Left lobe of liver (tissue), 2 donors: ENCODE data around the gene NFIA. TPM values are rescaled to one million over a fixed set of nuclear protein-coding genes. Genes with fewer than 3 reads are reported as not detected.

Source experiments
- ATAC-seq: fragments of 200-7000 bp; cut with Tn5 transposase; one replicate; pipeline ENCODE4 v1.9.1; 2020; ENCODE audit warnings: mild to moderate bottlenecking, moderate library complexity
- DNase-seq: peaks from one replicate; pipeline ENCODE4 v3.0.0-alpha.2; 2020; ENCODE audit warnings: low spot score
- total RNA-seq: library from RNA; stranded (reverse); gene quantifications from one replicate; pipeline ENCODE4 v1.2.1, GENCODE V29; 2021
- donor health status: DM: no; HTN: no; CAD: no; lungs with moderate emphysema.
- donor health status: DM: no; HTN: yes; CAD: no.

Gene NFIA
- total RNA-seq, 1 donor from 2014 or later = 69.9 TPM

DNA sequence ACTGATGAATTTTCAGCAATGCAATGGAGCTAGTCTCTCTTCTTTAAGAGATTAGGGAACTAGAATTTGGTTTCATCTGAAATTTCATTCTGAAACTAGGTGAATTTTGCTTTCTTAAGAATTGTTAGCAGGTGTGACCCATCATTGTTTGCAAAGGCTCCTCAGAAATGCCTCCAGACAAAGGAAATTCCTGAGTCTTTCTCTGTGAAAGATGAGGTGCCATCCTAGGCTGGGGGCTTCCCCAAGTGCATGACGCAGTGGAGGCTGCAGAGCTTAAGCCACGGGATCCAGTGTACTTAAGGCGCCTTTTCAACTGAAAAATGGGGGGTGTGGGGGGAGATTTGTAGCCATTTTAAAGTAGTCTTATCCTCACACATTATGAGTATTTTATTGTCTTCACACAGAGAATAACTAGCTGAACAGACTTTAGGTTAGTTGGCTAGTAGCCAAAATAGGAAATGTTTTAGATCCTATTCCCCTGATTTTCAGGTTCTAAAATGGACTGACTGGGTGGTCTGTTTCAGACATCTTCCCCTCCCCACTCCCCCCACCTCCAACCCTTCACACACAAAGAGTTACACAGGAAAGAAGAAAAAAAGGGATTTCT is 202.0 kb downstream of the NFIA start:
- ATAC-seq = no peak
- DNase-seq = no peak

DNA sequence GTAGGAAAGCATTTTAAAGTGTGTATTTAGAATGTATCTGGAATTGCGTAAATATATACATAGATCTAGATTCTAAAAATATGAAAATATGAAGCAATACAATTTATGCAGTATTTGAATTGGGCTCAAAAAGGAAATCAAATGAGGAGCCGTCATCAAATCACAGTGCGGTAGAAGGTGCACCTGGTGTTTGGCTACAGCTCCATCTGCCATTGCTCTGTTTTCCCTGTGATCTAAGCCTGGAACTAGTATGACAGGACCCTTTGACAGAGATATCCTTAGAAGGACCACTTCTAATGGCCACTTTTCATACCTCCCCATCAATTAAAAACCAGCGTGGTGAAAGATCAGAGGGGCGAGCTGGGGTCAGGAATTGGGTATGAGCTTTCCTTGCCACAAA is 202.6 kb downstream of the NFIA start:
- DNase-seq (no peak), ATAC-seq (no peak)

DNA sequence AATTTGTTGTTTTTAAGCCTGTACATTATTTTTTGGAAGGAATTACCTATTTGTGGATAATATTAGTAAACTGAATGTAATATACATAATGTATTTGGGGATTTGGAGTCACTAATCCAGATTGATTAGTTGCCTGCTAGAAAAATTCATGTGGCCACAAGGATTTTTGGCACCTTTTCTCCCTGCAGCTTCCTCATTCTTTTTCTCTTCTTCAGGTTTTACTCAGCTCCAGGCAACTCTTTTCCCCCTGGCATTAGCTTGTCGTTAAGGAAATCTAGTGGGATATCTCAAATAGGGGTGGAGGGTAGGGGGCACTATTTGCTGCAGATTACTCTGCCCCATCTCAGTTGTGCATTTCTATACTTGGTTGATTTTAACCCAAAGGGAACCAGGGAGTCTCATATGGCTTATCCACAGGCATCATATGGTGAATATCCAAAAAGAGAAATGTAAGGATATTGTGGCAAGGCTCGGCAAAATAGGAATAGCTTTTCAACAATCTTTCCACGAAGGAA is 203.1 kb downstream of the NFIA start:
- ATAC-seq = no peak
- DNase-seq = no peak

DNA sequence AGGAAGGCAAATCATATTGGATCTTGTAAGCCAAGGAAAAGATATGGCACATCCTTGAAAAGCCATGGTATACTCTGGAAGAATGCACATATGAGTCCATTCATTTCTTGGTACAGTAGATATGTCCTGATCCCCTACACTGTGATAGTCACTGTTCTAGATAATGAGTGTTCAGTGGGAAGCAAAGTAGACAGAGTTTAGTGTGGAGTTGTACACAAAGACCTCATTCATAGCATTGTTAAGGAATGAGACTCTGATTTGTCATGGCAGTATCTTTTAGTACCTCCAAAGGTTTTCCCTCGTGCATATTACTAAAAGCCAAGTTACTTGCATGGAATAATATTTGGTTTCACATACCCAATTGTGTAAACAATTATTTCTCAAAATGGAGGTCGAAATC is 204.7 kb downstream of the NFIA start:
- ATAC-seq (no peak), DNase-seq (no peak)

DNA sequence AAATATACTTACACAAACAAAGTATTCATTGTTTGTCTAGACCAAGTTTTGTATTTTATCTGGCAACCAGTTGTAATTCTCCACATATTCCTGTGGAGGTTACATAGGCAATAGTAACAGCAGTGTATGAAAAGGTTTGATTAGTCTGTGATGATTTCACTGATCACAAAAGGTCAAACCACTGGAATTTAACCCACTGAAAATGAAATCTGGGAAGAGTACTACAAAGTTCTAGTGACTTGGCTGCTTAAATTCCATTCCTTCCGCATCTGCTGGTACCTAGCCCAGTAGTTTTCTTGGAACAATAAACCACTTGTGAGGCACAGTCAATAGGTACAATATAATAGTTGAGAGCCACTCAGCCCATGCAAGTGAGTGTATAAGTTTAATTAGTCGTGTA is 205.4 kb downstream of the NFIA start:
- ATAC-seq (no peak), DNase-seq (no peak)

DNA sequence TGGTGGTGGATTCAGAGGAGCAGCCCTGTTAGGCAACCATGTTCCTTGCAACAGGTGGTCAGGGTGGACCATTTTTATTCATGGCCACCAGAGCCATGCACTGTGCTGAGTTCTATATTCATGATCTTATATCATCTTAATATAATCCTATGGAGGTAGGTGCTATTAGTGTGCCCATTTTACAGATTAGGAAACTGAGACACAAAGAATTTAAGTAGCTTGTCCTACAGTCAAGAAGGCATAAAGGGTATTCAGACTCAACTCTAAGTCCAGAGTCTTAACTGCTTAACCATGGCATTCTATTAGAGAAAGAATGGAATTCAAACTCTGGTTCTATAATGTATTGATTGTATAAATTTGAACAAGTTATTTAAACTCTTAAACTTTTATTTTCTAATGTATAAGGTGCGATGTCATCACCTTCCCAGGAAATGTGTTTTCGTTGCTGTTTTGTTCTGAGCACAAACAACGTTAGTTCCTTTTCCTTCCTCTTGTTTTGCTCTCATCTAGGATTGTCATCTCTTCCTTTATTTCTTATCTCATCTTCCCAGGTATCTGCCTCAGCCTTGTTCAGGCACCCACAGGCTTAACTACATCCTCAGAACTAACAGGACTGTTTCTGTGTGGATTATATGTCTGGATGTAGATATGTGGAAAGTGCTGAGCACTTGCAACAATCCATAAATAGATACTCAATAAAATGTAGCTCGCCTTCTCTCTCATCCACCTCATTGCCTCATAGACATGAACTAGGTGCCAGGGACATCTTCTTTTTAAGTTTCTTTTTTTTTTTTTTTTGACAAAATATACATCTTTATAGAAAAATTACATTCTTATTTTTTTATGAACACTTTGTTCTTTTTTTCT is 207.1 kb downstream of the NFIA start:
- DNase-seq (no peak), ATAC-seq (no peak)

DNA sequence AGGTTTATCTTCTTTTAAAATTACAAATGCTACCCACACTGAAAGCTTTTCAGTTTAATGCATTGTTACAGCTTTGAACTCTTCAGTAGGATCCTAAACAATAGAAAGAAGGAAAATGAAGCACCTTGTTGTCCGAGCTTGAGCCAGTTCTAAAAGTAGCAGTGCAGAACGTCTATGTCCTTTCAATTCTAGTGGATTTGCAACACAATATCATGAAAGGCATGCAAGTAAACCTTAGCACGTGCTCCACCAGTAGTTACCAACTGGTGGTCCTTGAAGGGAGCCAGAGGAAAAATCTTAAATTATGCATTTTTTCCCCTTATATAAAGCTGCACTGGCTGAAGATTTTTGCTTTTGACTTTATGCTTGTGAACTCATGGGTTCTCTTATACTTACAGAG is 208.2 kb downstream of the NFIA start:
- ATAC-seq (no peak), DNase-seq (no peak)

DNA sequence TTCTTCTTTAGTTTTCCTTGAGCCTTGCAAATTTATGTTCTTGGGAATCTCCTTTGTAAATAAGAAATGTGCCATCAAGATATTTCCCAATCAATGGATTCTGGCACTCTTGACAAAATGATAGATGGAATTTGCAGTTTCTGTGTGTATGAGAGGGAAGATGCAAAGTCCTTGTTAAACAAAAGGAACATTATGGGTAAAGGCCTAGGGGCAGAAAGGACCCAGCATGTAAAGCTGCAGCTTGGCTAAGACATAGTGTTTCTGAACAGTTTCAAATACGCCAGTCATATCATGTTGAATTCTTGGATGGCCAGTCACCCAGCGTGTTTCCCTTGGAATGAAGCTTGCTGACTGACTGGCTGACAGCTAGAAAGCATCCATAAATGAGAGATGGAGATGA is 210.8 kb downstream of the NFIA start:
- DNase-seq (no peak), ATAC-seq (no peak)

DNA sequence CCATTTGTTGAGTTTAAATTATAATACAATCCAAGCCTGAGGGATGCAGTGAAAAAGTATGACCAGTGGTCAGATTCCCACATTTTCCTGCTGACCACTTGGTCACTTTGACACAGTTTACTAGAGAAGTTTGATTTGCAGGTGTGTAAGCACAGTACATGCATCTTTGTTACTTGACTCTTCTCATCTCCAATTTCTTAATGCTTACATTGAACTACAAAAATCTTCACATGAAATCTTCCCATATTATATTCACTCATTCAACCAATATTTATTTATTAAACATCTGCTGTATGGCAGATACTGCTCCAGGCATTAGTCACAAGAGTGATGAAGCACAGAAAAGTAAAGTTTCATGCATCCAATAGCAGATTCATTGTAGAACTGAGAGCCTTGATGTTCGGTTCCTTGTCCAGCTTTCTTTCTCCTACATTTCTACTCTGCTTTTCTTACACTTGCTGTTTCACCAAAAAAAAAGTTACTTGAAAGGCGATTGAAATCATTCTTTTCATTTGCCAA is 211.7 kb downstream of the NFIA start:
- ATAC-seq (no peak), DNase-seq (no peak)

DNA sequence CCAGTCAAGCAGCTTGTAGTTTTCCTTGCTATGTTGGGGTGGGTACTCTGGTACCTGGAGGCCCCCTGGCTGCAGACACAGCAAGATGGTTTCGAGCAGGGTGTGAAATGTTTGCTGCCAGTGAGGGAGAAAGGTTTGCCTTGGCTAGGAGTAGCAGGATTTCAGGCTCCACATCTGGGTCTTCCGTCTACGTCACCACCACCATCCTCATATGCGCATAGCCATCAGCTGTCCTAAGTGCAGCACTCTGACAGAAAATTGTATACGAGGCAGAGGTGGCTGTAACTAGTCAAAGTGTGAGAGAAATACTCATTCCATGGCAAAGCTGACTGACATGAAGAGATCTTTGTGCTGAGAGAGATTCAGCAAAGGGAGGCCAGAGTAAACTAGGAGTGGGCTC is 212.6 kb downstream of the NFIA start:
- ATAC-seq (no peak), DNase-seq (no peak)

DNA sequence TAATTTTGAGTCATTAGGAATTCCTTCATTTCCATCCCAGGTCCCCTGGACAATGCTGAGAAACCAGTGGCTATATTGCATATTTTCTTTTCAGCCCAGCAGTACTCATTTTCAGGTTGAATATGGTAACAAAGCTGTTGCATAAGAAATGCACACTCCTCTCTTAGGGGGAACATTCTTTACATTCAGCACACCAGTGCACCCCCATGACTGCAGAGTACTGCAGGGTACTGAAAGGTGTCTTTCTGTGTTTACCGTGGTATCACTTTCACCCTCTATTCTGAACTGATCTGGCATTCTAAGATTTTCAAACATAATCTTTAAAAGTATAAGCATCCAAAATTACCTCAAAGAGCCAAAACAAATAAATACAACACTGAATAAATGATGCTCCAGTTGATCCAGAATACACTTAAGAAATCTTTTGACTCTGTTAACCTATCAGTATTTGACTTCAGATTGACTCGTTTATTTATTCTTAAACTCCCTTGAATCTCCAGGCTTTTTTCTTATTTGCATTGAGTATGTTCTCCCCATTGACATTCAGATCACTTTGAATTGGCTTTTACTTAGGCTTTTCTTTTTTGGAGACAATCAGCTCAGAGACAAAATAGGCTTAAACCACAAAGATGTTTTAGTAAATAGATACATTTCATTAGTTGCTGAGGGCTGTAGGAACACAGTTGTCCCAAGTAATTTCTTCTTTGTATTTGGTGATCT is 213.6 kb downstream of the NFIA start:
- ATAC-seq (no peak), DNase-seq (no peak)

DNA sequence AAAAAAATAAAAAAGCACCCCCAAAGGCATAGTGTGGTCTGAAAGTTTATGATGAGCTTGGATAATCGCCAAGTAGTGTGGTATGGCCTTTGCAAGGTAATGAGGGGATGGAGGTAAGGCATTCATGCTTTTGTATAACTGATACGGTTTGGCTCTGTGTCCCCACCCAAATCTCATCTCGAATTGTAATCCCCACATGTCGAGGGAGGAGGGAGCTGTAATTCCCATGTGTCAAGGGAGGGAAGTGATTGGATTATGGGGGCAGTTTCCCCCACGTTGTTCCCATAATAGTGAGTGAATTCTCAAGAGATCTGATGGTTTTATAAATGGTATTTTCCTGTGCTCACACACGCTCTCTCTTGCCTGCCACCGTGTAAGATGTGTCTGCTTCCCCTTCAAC is 215.5 kb downstream of the NFIA start:
- ATAC-seq (no peak), DNase-seq (no peak)

DNA sequence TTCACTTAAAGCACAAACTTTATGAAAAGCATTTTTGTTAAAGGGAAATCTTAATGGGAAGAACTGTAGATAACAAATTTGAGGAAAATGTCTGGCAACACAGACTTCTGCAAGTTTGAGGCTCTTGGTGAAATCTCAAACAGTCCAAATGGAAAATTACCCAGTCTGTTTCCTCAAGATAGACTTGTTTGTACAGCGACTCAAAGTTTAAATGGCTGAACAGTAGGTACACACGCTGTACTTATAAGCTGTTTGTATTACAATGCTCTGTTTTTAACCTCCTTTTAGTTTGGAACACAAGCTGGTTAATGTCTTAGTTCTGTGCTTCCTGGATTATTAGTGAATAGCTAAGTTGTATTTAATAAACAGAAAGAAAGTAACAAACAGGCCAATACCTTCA is 217.1 kb downstream of the NFIA start:
- peak; percentile 44 for ATAC-seq

DNA sequence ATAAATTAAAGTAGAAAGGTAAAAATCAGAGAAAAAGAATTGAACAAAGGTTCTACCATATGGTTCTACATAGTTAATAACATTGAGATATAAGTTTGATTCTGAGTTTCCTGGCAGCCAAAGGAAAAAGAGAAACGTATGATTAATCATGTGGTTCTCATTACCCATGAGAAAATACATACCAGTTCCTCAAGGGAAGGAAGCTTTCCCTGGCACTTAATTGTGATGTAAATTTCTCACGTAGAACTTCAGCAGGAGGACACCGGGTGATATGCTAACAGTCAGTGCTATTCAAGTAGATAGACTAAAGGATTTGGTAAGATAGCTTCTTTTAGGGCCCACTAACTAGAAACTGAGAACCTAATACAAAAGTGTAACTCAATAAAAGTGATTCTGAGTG is 218.5 kb downstream of the NFIA start:
- DNase-seq (no peak), ATAC-seq (no peak)

More for the DNA sequence above, 217.1 kb downstream of the NFIA start:
- DNase-seq = no peak

DNA sequence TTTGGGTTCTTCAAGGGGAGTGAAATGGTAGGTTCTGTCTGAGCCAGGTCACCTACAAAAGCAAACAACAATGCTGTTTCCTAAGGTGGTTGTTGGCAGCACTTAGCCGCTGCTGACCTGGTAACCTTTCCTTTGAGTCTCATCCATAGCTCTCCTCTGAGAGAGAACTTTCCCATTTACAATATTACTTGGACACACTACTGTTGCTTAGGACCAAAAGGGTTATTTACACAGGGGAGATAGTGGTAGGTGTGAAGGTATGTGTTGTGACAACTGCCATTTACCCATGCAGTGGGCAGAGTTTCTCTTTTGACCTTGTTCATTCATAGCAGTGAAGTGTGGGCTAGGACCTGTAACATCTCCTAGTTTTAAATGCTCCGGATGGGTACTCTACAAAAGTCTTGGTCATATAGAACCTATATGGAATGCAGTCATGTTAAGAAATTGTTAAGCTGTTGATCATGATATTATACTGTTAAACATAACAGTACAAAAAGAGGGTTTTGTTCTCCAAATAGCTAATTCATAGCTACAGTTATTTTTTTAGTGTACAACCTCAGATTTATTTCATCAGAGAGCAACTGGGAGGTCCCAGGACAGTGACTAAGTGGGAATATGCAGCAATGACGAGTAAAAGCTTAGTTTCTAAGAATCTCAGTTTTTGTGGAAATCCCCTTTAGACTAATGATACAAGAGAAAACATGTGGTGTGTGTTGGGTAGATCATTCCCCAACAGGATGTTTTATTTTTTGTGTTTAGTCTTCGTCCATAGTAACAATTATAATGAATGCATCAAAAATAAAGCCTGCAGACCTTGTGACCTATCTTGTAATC is 219.7 kb downstream of the NFIA start:
- DNase-seq (peak; percentile 55), ATAC-seq (peak; percentile 93)

DNA sequence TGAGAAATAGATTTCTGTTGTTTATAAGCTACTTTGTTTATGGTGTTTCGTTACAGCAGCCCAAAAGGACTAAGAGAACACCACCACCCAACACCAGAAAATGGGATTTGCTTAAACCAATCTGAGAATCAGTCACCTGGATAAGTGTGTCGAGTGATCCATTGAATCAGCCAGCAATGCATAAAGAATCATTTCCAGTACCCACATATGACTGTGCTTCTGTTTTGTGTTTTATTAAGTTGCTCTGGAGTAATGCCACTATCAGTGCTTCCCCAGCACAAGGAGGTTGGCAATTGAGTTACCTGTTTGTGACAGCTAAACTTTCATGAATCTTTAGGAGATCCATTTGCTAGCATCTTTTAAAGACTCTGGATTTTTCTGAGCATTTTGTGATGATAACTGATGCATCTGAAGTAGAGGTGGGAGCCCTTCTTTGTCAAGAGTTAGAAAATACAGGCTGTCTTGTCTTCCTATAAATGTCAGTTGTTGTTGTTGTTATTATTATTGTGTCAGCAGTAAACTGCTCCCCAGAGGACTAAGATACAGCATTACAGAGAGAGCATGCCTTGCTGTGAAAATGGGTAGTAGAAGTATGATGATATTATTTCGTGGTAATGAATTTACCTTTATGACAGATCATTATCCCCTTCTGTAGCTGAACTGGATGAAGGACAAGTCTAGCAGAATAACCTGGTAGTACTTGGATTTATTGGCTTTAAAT is 225.2 kb downstream of the NFIA start:
- no peak for ATAC-seq
- no peak for DNase-seq

DNA sequence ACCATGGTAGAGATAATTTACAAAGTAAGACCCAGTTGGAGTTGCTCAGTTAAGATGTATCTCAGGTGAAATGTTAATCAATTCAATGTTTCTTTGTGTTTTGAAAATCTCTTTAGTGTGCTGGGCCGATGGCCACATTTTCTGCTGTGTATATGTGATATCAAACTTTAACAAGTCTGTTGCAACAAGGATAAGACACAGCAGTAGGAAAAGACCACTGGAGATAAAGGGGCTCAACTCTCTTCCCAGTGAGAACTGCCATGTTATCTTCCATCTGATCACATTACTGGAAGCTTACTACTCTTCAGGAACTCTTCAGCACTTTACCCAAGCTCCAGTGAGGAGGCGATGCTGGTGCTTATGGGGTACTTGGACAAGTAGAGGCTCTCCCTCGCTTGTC is 227.7 kb downstream of the NFIA start:
- ATAC-seq = no peak

DNA sequence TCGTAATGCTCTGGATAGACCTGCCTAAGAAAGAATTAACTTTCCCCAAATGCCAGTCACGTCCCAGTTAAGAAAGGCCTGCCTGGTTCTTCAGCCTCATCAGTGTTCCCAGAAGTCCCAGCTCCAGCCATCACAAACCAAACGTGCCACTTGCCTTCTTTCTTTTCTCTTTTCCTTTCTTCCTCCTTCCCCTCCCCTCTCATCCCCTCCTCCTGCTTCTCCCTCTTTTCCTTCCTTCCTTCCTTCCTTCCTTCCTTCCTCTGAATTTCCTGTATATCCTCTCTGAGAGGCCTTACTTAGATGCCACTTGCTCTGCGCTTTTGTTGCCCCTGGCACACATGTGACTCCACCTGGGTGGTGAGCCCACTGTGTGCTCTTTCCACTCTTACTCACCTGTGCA is 228.2 kb downstream of the NFIA start:
- ATAC-seq = no peak
- no peak for DNase-seq

More for the DNA sequence above, 227.7 kb downstream of the NFIA start:
- DNase-seq = no peak

DNA sequence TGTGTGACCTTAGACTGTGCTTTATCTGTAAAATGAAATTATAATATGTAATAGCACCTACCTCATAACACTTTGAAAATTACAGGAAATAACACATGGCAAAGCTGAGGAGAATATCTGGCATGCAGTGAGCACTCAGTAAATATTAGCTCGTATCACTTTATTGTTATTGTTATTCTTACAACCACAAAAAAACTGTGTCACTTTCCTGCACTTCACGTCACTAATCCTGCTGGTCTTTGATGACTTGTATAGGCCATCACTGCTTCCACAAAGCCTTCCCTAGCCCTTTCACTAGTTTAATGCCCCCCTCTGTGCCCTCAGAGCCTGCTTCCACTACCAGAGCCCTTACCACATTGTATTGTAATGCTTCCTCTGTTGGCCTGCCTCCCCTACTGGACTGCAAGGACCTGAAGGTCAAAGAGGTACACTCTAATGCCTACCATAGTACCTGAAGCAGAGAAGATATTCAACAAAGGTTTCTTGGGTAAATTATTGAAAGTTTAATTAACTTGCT is 231.6 kb downstream of the NFIA start:
- ATAC-seq = no peak
- no peak for DNase-seq

DNA sequence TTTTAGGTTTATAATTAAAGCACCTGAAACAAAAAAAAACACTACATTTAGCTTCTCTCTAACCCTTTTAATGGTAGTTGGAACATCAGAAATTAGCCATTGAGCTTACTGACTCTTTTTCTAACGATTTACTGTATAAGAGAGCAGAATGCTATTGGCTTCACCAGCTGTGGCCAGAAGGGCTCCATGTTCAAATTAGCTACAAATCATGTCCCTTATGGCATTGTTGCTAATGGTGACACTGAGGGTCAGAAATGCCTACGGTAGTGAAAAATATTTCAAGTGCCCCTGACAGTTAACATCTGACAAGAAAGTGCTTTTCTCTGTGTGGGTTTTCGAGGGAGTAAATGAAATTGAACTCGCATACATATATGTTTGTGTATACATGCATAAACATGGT is 232.7 kb downstream of the NFIA start:
- DNase-seq (no peak), ATAC-seq (no peak)
